HCT116 (cell line): Measurements from ENCODE around the gene AUTS2. TPM values are rescaled to one million over a fixed set of nuclear protein-coding genes. Genes with fewer than 3 reads are reported as not detected.

Experiments
- ATAC-seq: fragments of 200-7000 bp; cut with Tn5 transposase; 2 replicates; pipeline ENCODE4 v1.9.1; 2020; ENCODE audit warnings: mild to moderate bottlenecking, moderate library complexity
- BruUV-seq: library from RNA; stranded (reverse); fragments of 400-500 nt; replicated peaks from 2 replicates; lab custom pipeline; 2021; lab: Mats Ljungman, UMichigan
- CTCF ChIA-PET: fragments of 300-600 bp; sonication (Branson Sonifier 250); formaldehyde crosslinking; loops from one replicate; lab custom pipeline; 2021; ENCODE audit warnings: antibody characterized with exemption; lab: Charles Lee
- POLR2A ChIA-PET: fragments of 300-600, 350-600 bp; sonication (Branson Sonifier 250); formaldehyde crosslinking; loops from one replicate; lab custom pipeline; 2021; ENCODE audit warnings: antibody characterized with exemption; lab: Charles Lee
- RAD21 ChIA-PET, 2 experiments: fragments of 300-600 bp; sonication (Branson Sonifier 250); formaldehyde crosslinking; loops; one replicate each; lab custom pipeline; 2023; ENCODE audit warnings: low total read pairs in 2 of 2; ENCODE audit not compliant: uncharacterized antibody in 2 of 2, unreplicated experiment in 2 of 2, low non-redundant PET in 1 of 2; lab: Charles Lee
- DNase-seq: peaks from one replicate; pipeline ENCODE4 v3.0.0-alpha.2; 2010; ENCODE audit warnings: low read depth, low spot score
- H2AFZ ChIP-seq: fragments of 200-600 bp; shearing (Covaris generic), sonication (generic); 2 replicates; pipeline ENCODE4 v1.6.1; 2017; ENCODE audit warnings: low read depth, mixed run types, mixed read lengths, antibody characterized with exemption, low read length; ENCODE audit not compliant: poor library complexity, severe bottlenecking
- H3K27ac ChIP-seq: 2 replicates; pipeline ENCODE4 v1.5.1; 2012; ENCODE audit warnings: low read depth, low read length
- H3K27me3 ChIP-seq: fragments of 200-600 bp; sonication (generic); 2 replicates; pipeline ENCODE4 v1.6.1; 2016; ENCODE audit warnings: mixed run types, low read length, mixed read lengths; ENCODE audit not compliant: insufficient read depth
- H3K36me3 ChIP-seq, 2 experiments: fragments of 200-500 bp in 1 of 2; fragments of 200-600 bp in 1 of 2; sonication (Bioruptor generic) in 1 of 2; sonication (generic) in 1 of 2; 2 replicates each; pipeline versions ENCODE4 v1.5.1 to v1.6.1; 2014 to 2016; ENCODE audit warnings: low read length in 2 of 2, inconsistent platforms in 1 of 2, mixed read lengths in 1 of 2, mixed run types in 1 of 2; ENCODE audit not compliant: insufficient read depth in 2 of 2, control insufficient read depth in 1 of 2
- H3K4me1 ChIP-seq, 2 experiments: fragments of 200-600 bp in 1 of 2; sonication (generic) in 1 of 2; 2 replicates each; pipeline versions ENCODE4 v1.5.1 to v1.6.1; 2012 to 2017; ENCODE audit warnings: low read length in 2 of 2, inconsistent platforms in 1 of 2, mild to moderate bottlenecking in 1 of 2, mixed read lengths in 1 of 2, mixed run types in 1 of 2, moderate library complexity in 1 of 2; ENCODE audit not compliant: insufficient read depth in 2 of 2, control insufficient read depth in 1 of 2
- H3K4me2 ChIP-seq: fragments of 200-600 bp; sonication (generic); 2 replicates; pipeline ENCODE4 v1.6.1; 2017; ENCODE audit warnings: mixed run types, low read length, mixed read lengths
- H3K4me3 ChIP-seq, 2 experiments: fragments of 200-600 bp in 1 of 2; sonication (generic) in 1 of 2; replicated peaks in 1 of 2; 2 replicates each; pipeline ENCODE4 v1.5.1; 2011 to 2016; ENCODE audit warnings: low read length in 2 of 2, control low read depth in 1 of 2, low read depth in 1 of 2, mild to moderate bottlenecking in 1 of 2, mixed read lengths in 1 of 2, mixed run types in 1 of 2
- H3K79me2 ChIP-seq: fragments of 200-600 bp; sonication (generic); 2 replicates; pipeline ENCODE4 v1.6.1; 2017; ENCODE audit warnings: mild to moderate bottlenecking, mixed run types, low read length, moderate library complexity, mixed read lengths; ENCODE audit not compliant: insufficient read depth
- H3K9ac ChIP-seq: fragments of 200-600 bp; sonication (generic); 2 replicates; pipeline ENCODE4 v1.6.1; 2016; ENCODE audit warnings: low read length, mixed read lengths
- H3K9me2 ChIP-seq: fragments of 200-600 bp; sonication (generic), shearing (Covaris generic); 2 replicates; pipeline ENCODE4 v1.6.1; 2017; ENCODE audit warnings: mixed run types, mild to moderate bottlenecking, moderate library complexity; ENCODE audit not compliant: insufficient read depth
- H3K9me3 ChIP-seq, 2 experiments: fragments of 200-500 bp in 1 of 2; fragments of 200-600 bp in 1 of 2; sonication (Bioruptor generic) in 1 of 2; sonication (generic) in 1 of 2; 2 replicates each; pipeline ENCODE4 v1.6.1; 2014 to 2017; ENCODE audit warnings: low read length in 2 of 2, mixed read lengths in 2 of 2, inconsistent platforms in 1 of 2, low read depth in 1 of 2, mild to moderate bottlenecking in 1 of 2, mixed run types in 1 of 2, moderate library complexity in 1 of 2; ENCODE audit not compliant: control insufficient read depth in 1 of 2, insufficient read depth in 1 of 2
- H4K20me1 ChIP-seq: fragments of 200-600 bp; sonication (generic), shearing (Covaris generic); 2 replicates; pipeline ENCODE4 v1.6.1; 2017; ENCODE audit warnings: mixed run types, mild to moderate bottlenecking, moderate library complexity; ENCODE audit not compliant: insufficient read depth
- CEBPB ChIP-seq: IDR thresholded peaks from 2 replicates; pipeline ENCODE4 v1.6.1; 2012; ENCODE audit warnings: low read depth
- EGR1 ChIP-seq: IDR thresholded peaks from 2 replicates; pipeline ENCODE4 v1.6.1; 2012; ENCODE audit warnings: low read depth
- EZH2 ChIP-seq: fragments of 200-600 bp; sonication (generic); IDR thresholded peaks from 2 replicates; pipeline ENCODE4 v1.6.1; 2017; ENCODE audit warnings: antibody characterized with exemption, mixed run types
- EZH2phosphoT487 ChIP-seq: fragments of 200-600 bp; IDR thresholded peaks from 2 replicates; pipeline ENCODE4 v1.6.1; 2018; ENCODE audit warnings: antibody characterized with exemption, borderline replicate concordance
- FOSL1 ChIP-seq: IDR thresholded peaks from 2 replicates; pipeline ENCODE4 v1.6.1; 2012; ENCODE audit warnings: low read depth
- JUND ChIP-seq: IDR thresholded peaks from 2 replicates; pipeline ENCODE4 v1.6.1; 2012
- POLR2A ChIP-seq: IDR thresholded peaks from 2 replicates; pipeline ENCODE4 v1.7.0; 2011; ENCODE audit warnings: borderline replicate concordance; ENCODE audit not compliant: insufficient read depth, insufficient read length; ENCODE audit errors: extremely low read depth
- SIN3A ChIP-seq: IDR thresholded peaks from 2 replicates; pipeline ENCODE4 v1.6.1; 2012; ENCODE audit warnings: low read depth
- SP1 ChIP-seq: IDR thresholded peaks from 2 replicates; pipeline ENCODE4 v1.6.1; 2012; ENCODE audit warnings: low read depth
- SRF ChIP-seq: IDR thresholded peaks from 2 replicates; pipeline ENCODE4 v1.6.1; 2012; ENCODE audit warnings: low read depth
- YY1 ChIP-seq: IDR thresholded peaks from 2 replicates; pipeline ENCODE4 v1.6.1; 2011; ENCODE audit warnings: low read length, low read depth, moderate library complexity, mild to moderate bottlenecking; ENCODE audit not compliant: insufficient replicate concordance; ENCODE audit errors: extremely low read depth
- intact Hi-C: fragments of 100-400 bp; cut with micrococcal nuclease; formaldehyde crosslinking; loops from 2 replicates; pipeline ENCODE4 v1.10.0; 2022
- total RNA-seq: library from RNA; stranded (reverse); gene quantifications from one replicate; pipeline ENCODE4 v1.2.1, GENCODE V29; 2021; ENCODE audit not compliant: unreplicated experiment
- TF ChIP-seq, protein P1 (sequence below): IDR thresholded peaks from 2 replicates; pipeline ENCODE4 v1.6.1; 2012
- TF ChIP-seq, protein P2 (sequence below): IDR thresholded peaks from 2 replicates; pipeline ENCODE4 v1.6.1; 2011; ENCODE audit warnings: mild to moderate bottlenecking, low read length, moderate library complexity; ENCODE audit not compliant: insufficient replicate concordance; ENCODE audit errors: extremely low read depth
- TF ChIP-seq, protein P3 (sequence below): IDR thresholded peaks from 2 replicates; pipeline ENCODE4 v1.6.1; 2012
- TF ChIP-seq, protein P4 (sequence below): IDR thresholded peaks from 2 replicates; pipeline ENCODE4 v1.6.1; 2012; ENCODE audit warnings: low read depth

AUTS2 gene
- total RNA-seq, 1 experiment from 2014 or later, result 0.93 TPM

DNA sequence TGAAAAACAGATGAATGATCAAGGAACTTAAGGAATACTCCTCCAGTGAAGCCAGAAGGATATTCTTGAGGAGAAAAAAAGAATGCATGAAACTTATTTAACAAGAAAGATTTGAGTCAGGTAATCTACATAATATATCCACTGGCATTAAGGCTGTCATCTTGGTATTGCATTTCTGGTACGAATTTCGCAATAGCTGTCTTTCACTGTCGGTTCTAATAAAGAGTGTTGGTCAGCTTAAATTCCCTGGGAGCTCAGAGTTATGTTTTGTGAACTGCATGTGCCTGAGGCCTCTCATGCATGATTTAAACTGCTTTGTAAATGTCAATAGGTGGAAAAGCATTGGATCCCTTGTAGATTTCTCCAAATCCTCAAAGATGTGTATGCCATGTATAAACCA lies 968.4 kb downstream of the AUTS2 start:
- DNase-seq, result no peak
- no peak for TF ChIP-seq YY1
- TF ChIP-seq POLR2A, result no peak
- TF ChIP-seq, protein P1, sequence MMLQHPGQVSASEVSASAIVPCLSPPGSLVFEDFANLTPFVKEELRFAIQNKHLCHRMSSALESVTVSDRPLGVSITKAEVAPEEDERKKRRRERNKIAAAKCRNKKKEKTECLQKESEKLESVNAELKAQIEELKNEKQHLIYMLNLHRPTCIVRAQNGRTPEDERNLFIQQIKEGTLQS, result no peak
- no peak for TF ChIP-seq SIN3A
- no peak for TF ChIP-seq JUND
- TF ChIP-seq EGR1, result no peak
- TF ChIP-seq CEBPB, result no peak
- TF ChIP-seq EZH2, result no peak
- Histone ChIP-seq H3K79me2 (no peaks in the 10 kb centered on the region), H3K36me3 (no peaks in the 10 kb centered on the region), H3K9me3 (peaks cover 0 to 27% of the 10 kb centered on the region in 2 experiments; a peak in 2 of 4 replicates), H4K20me1 (no peaks in the 10 kb centered on the region), H3K9ac (no peak overlapping the region), H3K9me2 (no peaks in the 10 kb centered on the region), H3K4me3 (no peak overlapping the region), H2AFZ (no peak overlapping the region), H3K4me1 (no peaks in the 10 kb centered on the region), H3K27ac (no peak overlapping the region), H3K27me3 (no peaks in the 10 kb centered on the region), H3K4me2 (no peak overlapping the region)
- CTCF ChIA-PET, result no interaction called here
- no TSS peak for BruUV-seq
- POLR2A ChIA-PET, result no interaction called here
- ATAC-seq, result no peak
- RAD21 ChIA-PET, result no interaction called here
- intact Hi-C loops, result no loop called here

DNA sequence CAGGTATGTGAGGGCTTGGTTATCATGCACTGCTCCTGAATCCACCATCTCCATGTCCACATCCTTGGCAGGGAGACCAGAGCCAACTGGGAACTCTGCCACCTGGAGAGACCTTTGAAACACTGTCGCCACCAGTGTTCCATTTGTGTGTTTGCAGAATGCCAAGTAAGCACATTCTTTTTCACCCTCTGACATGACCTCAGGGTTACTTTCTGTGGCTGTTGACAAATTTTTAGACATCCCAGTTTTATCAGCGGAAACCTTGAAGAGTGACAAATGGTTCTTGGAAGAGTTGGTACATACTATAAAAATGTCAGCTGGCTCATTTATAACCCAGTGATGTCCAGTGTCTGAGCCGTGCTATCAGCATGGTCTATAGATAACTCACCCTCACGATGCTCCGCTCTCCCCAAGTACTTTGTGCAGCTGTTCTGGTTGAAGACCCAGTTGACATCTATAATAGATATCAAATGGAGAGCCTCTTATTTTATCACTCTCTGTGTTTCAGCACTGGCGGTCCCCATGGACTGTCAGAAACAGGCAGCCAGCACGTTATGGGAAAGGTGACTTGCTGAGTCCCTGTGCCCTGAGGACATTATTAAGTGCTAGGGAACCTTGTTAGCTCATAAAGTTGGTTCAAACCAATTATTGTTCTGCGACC lies 970.5 kb downstream of the AUTS2 start:
- POLR2A ChIA-PET, result no interaction called here
- RAD21 ChIA-PET, result no interaction called here
- Histone ChIP-seq H3K27me3 (no peaks in the 10 kb centered on the region), H3K79me2 (no peaks in the 10 kb centered on the region), H3K36me3 (no peaks in the 10 kb centered on the region), H3K9me3 (peaks cover 0 to 30% of the 10 kb centered on the region in 2 experiments; a peak in 2 of 4 replicates), H3K27ac (no peak overlapping the region), H3K4me3 (no peak overlapping the region), H4K20me1 (no peaks in the 10 kb centered on the region), H2AFZ (no peak overlapping the region), H3K4me1 (no peaks in the 10 kb centered on the region), H3K9ac (no peak overlapping the region), H3K9me2 (no peaks in the 10 kb centered on the region), H3K4me2 (no peak overlapping the region)
- DNase-seq (no peak), ATAC-seq (no peak)
- BruUV-seq, result no TSS peak
- TF ChIP-seq POLR2A, result no peak
- no peak for TF ChIP-seq JUND
- TF ChIP-seq EZH2phosphoT487, result no peak
- TF ChIP-seq, protein P2, sequence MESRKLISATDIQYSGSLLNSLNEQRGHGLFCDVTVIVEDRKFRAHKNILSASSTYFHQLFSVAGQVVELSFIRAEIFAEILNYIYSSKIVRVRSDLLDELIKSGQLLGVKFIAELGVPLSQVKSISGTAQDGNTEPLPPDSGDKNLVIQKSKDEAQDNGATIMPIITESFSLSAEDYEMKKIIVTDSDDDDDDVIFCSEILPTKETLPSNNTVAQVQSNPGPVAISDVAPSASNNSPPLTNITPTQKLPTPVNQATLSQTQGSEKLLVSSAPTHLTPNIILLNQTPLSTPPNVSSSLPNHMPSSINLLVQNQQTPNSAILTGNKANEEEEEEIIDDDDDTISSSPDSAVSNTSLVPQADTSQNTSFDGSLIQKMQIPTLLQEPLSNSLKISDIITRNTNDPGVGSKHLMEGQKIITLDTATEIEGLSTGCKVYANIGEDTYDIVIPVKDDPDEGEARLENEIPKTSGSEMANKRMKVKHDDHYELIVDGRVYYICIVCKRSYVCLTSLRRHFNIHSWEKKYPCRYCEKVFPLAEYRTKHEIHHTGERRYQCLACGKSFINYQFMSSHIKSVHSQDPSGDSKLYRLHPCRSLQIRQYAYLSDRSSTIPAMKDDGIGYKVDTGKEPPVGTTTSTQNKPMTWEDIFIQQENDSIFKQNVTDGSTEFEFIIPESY, result no peak
- TF ChIP-seq FOSL1, result no peak
- TF ChIP-seq EZH2, result no peak
- TF ChIP-seq, protein P3, sequence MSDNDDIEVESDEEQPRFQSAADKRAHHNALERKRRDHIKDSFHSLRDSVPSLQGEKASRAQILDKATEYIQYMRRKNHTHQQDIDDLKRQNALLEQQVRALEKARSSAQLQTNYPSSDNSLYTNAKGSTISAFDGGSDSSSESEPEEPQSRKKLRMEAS, result no peak
- TF ChIP-seq, protein P4, sequence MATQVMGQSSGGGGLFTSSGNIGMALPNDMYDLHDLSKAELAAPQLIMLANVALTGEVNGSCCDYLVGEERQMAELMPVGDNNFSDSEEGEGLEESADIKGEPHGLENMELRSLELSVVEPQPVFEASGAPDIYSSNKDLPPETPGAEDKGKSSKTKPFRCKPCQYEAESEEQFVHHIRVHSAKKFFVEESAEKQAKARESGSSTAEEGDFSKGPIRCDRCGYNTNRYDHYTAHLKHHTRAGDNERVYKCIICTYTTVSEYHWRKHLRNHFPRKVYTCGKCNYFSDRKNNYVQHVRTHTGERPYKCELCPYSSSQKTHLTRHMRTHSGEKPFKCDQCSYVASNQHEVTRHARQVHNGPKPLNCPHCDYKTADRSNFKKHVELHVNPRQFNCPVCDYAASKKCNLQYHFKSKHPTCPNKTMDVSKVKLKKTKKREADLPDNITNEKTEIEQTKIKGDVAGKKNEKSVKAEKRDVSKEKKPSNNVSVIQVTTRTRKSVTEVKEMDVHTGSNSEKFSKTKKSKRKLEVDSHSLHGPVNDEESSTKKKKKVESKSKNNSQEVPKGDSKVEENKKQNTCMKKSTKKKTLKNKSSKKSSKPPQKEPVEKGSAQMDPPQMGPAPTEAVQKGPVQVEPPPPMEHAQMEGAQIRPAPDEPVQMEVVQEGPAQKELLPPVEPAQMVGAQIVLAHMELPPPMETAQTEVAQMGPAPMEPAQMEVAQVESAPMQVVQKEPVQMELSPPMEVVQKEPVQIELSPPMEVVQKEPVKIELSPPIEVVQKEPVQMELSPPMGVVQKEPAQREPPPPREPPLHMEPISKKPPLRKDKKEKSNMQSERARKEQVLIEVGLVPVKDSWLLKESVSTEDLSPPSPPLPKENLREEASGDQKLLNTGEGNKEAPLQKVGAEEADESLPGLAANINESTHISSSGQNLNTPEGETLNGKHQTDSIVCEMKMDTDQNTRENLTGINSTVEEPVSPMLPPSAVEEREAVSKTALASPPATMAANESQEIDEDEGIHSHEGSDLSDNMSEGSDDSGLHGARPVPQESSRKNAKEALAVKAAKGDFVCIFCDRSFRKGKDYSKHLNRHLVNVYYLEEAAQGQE, result no peak
- no peak for TF ChIP-seq SRF
- TF ChIP-seq SP1, result no peak
- TF ChIP-seq, protein P1, result no peak
- intact Hi-C loops, result no loop called here
- CTCF ChIA-PET, result no interaction called here
